Gastrocnemius medialis (tissue), 4 donors: ENCODE data around the gene FGF23. TPM values are rescaled to one million over a fixed set of nuclear protein-coding genes. Genes with fewer than 3 reads are reported as not detected.

Experiments
- ATAC-seq, 2 donors: fragments of 150-250 bp; one replicate each; pipeline ENCODE4 v1.9.1; 2016
- DNase-seq, 2 donors: peaks; one replicate each; pipeline ENCODE4 v3.0.0-alpha.2; 2019
- H3K27ac ChIP-seq, 4 donors: fragments of 200-600 bp; sonication (generic); 1 replicate in 1 of 4; 2 replicates in 3 of 4; pipeline ENCODE4 v1.5.1; 2016 to 2018; ENCODE audit warnings: mild to moderate bottlenecking in 2 of 4, moderate library complexity in 1 of 4
- H3K27me3 ChIP-seq, 3 donors: fragments of 200-600 bp; sonication (generic) in 2 of 3; 1 replicate in 1 of 3; 2 replicates in 2 of 3; pipeline versions ENCODE4 v1.5.1 to v1.6.0; 2016 to 2019; ENCODE audit warnings: mild to moderate bottlenecking in 1 of 3, moderate library complexity in 1 of 3
- H3K36me3 ChIP-seq, 2 donors: fragments of 200-600 bp; sonication (generic) in 1 of 2; one replicate each; pipeline ENCODE4 v1.5.1; 2017 to 2018
- H3K4me1 ChIP-seq, 2 donors: fragments of 200-600 bp; sonication (generic) in 1 of 2; one replicate each; pipeline ENCODE4 v1.5.1; 2016 to 2017; ENCODE audit warnings: mild to moderate bottlenecking in 2 of 2
- H3K4me3 ChIP-seq, 4 donors: fragments of 200-600 bp; sonication (generic) in 3 of 4; 1 replicate in 1 of 4; 2 replicates in 3 of 4; pipeline ENCODE4 v1.5.1; 2016 to 2019; ENCODE audit warnings: mild to moderate bottlenecking in 2 of 4
- H3K9me3 ChIP-seq, 3 donors: fragments of 200-600 bp; sonication (generic) in 2 of 3; 1 replicate in 1 of 3; 2 replicates in 2 of 3; pipeline ENCODE4 v1.5.1; 2016 to 2019
- POLR2A ChIP-seq, 2 donors: fragments of 450-650 bp; IDR thresholded peaks; one replicate each; pipeline ENCODE4 v1.6.1; 2017; ENCODE audit warnings: antibody characterized with exemption in 2 of 2, mild to moderate bottlenecking in 2 of 2, moderate library complexity in 2 of 2
- in situ Hi-C, 4 donors: fragments of 200-750 bp; cut with MboI; loops; one replicate each; pipeline versions ENCODE4 v1.15.0 to v1.8.0; 2017; ENCODE audit warnings: low sequenced_read_pairs in 4 of 4
- intact Hi-C: fragments of 100-400 bp; cut with DNase I; formaldehyde crosslinking; loops from one replicate; pipeline ENCODE4 v1.15.1; 2023; ENCODE audit warnings: low total_unique reads
- total RNA-seq, 4 donors: library from RNA; depleted of rRNA; stranded (reverse); fragments of >200 nt; gene quantifications; one replicate each; pipeline versions ENCODE4 v1.1.0 to v1.2.3, GENCODE V29; 2016
- TF ChIP-seq, protein P1 (sequence below), 5 experiments: fragments of 450-650 bp in 3 of 5; fragments of 200-600 bp in 2 of 5; sonication (generic) in 2 of 5; IDR thresholded peaks in 4 of 5; conservative IDR thresholded peaks in 1 of 5; 1 replicate in 4 of 5; 2 replicates in 1 of 5; pipeline ENCODE4 v1.5.1; 2016 to 2019; ENCODE audit warnings: antibody characterized with exemption in 5 of 5, mild to moderate bottlenecking in 3 of 5, moderate library complexity in 3 of 5

Gene FGF23
- total RNA-seq, 4 donors from 2014 or later: not detected

- Histone ChIP-seq H3K27me3 (peaks cover 0 to 2% (median 0%) of the 10 kb centered on the region in 3 donors), H3K4me3 (no peak overlapping the region), H3K36me3 (no peaks in the 10 kb centered on the region), H3K27ac (no peak overlapping the region), H3K4me1 (no peaks in the 10 kb centered on the region), H3K9me3 (no peaks in the 10 kb centered on the region)
- intact Hi-C loops: no loop called here
- in situ Hi-C loops: no loop called here
- ATAC-seq: no peak
- DNase-seq: no peak
- no peak for TF ChIP-seq POLR2A (IDR thresholded peaks at IDR 0.05)
- TF ChIP-seq, protein P1, sequence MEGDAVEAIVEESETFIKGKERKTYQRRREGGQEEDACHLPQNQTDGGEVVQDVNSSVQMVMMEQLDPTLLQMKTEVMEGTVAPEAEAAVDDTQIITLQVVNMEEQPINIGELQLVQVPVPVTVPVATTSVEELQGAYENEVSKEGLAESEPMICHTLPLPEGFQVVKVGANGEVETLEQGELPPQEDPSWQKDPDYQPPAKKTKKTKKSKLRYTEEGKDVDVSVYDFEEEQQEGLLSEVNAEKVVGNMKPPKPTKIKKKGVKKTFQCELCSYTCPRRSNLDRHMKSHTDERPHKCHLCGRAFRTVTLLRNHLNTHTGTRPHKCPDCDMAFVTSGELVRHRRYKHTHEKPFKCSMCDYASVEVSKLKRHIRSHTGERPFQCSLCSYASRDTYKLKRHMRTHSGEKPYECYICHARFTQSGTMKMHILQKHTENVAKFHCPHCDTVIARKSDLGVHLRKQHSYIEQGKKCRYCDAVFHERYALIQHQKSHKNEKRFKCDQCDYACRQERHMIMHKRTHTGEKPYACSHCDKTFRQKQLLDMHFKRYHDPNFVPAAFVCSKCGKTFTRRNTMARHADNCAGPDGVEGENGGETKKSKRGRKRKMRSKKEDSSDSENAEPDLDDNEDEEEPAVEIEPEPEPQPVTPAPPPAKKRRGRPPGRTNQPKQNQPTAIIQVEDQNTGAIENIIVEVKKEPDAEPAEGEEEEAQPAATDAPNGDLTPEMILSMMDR (IDR thresholded peaks at IDR 0.05 in 4 of 5, conservative IDR thresholded peaks at IDR 0.05 in 1 of 5): no peak
Observed at GRCh38 chr12:4380332-4380731, 820 bp upstream of the FGF23 start.

GRCh38 chr12:4378772-4379171 lies 740 bp downstream of the FGF23 start:
- TF ChIP-seq POLR2A (IDR thresholded peaks at IDR 0.05): no peak
- TF ChIP-seq, protein P1 (IDR thresholded peaks at IDR 0.05 in 4 of 5, conservative IDR thresholded peaks at IDR 0.05 in 1 of 5): no peak
- peaks cover 0 to 2% (median 0%) of the 10 kb centered on the region in 3 donors for H3K27me3 ChIP-seq
- intact Hi-C loops: no loop called here
- no peaks in the 10 kb centered on the region for H3K9me3 ChIP-seq
- in situ Hi-C loops: no loop called here
- DNase-seq: no peak
- no peak for ATAC-seq
- H3K36me3 ChIP-seq: no peaks in the 10 kb centered on the region
- no peaks in the 10 kb centered on the region for H3K4me1 ChIP-seq
- H3K27ac ChIP-seq: no peak overlapping the region
- H3K4me3 ChIP-seq: no peak overlapping the region

GRCh38 chr12:4375449-4375848 lies 4.1 kb downstream of the FGF23 start:
- H3K36me3 ChIP-seq: no peaks in the 10 kb centered on the region
- ATAC-seq (no peak), DNase-seq (no peak)
- H3K27me3 ChIP-seq: peaks cover 0 to 2% (median 0%) of the 10 kb centered on the region in 3 donors
- TF ChIP-seq, protein P1 (IDR thresholded peaks at IDR 0.05 in 4 of 5, conservative IDR thresholded peaks at IDR 0.05 in 1 of 5): no peak
- no peak for TF ChIP-seq POLR2A (IDR thresholded peaks at IDR 0.05)
- in situ Hi-C loops: no loop called here
- intact Hi-C loops: no loop called here
- H3K27ac ChIP-seq: no peak overlapping the region
- no peaks in the 10 kb centered on the region for H3K9me3 ChIP-seq
- H3K4me1 ChIP-seq: no peaks in the 10 kb centered on the region
- no peak overlapping the region for H3K4me3 ChIP-seq

DNA sequence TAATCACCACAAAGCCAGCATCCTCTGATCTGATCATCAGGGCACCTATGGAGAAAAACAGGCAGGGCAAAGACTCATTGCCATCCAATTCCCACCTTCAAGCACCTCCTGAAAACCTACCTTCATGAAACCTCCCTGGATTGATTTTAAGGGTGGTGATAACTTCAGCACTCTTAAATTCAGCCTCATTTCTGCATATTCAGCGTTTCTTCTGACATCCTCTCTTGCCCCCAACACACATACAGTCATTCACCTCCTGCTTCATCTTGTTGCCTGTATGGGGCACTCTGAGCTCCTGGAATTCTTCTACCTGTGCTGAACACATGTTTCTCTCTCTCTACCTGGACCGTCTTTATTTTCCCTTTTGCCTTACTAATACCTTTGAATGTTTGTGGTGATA lies 6.9 kb downstream of the FGF23 start:
- H3K36me3 ChIP-seq: no peaks in the 10 kb centered on the region
- in situ Hi-C loops (no loop called here), intact Hi-C loops (no loop called here)
- no peaks in the 10 kb centered on the region for H3K9me3 ChIP-seq
- ATAC-seq (no peak), DNase-seq (no peak)
- H3K4me3 ChIP-seq: no peak overlapping the region
- H3K4me1 ChIP-seq: no peaks in the 10 kb centered on the region
- no peak overlapping the region for H3K27ac ChIP-seq
- no peaks in the 10 kb centered on the region for H3K27me3 ChIP-seq
- no peak for TF ChIP-seq POLR2A (IDR thresholded peaks at IDR 0.05)

DNA sequence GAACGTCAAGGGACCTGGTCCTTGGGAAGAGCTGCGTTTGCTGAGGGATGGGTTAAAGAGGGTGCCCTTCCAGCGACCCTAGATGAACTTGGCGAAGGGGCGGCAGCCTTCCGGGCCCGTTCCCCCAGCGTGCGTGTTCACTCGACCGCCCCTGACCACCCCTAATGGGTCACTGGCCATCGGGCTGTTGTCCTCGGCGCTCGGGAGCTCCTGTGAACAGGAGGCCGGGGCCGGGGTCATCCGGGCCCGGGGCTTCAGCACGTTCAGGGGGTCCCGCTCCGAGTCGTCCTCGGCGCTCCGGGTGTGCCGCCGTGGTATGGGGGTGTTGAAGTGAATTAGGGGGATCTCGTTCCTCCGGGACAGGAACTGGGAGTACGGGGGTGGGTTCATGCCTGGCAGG lies 9.2 kb downstream of the FGF23 start:
- Histone ChIP-seq H3K27ac (no peak overlapping the region), H3K27me3 (no peaks in the 10 kb centered on the region), H3K4me1 (no peaks in the 10 kb centered on the region), H3K9me3 (no peaks in the 10 kb centered on the region), H3K4me3 (no peak overlapping the region), H3K36me3 (no peaks in the 10 kb centered on the region)
- no peak for ATAC-seq
- no peak for DNase-seq
- intact Hi-C loops: no loop called here
- TF ChIP-seq POLR2A (IDR thresholded peaks at IDR 0.05): no peak
- TF ChIP-seq, protein P1 (IDR thresholded peaks at IDR 0.05 in 4 of 5, conservative IDR thresholded peaks at IDR 0.05 in 1 of 5): no peak
- in situ Hi-C loops: no loop called here
